MCF 10A (cell line): Measurements from ENCODE around the gene LDHD. TPM values are rescaled to one million over a fixed set of nuclear protein-coding genes. Genes with fewer than 3 reads are reported as not detected.

ENCODE experiments used
- BruUV-seq: library from RNA; stranded (reverse); fragments of 400-500 nt; replicated peaks from 2 replicates; lab custom pipeline; 2021; lab: Mats Ljungman, UMichigan
- CTCF ChIA-PET: fragments of 300-600 bp; sonication (Branson Sonifier 250); formaldehyde crosslinking; extraction: SDS; loops from one replicate; lab custom pipeline; 2021; ENCODE audit warnings: antibody characterized with exemption, inconsistent platforms; lab: Yijun Ruan, JAX
- POLR2A ChIA-PET: fragments of 300-600, 350-650 bp; sonication (Branson Sonifier 250); formaldehyde crosslinking; extraction: SDS; loops from one replicate; lab custom pipeline; 2020; ENCODE audit warnings: antibody characterized with exemption, inconsistent platforms; lab: Yijun Ruan, JAX
- DNase-seq: peaks from one replicate; pipeline ENCODE4 v3.0.0-alpha.2; 2018; ENCODE audit not compliant: unreplicated experiment
- H3K27ac Mint-ChIP-seq: one replicate; pipeline ENCODE4 v1.8.0; 2022; ENCODE audit warnings: mild to moderate bottlenecking, low read depth, mixed read lengths; ENCODE audit not compliant: unreplicated experiment
- H3K27me3 Mint-ChIP-seq: one replicate; pipeline ENCODE4 v1.8.0; 2022; ENCODE audit warnings: mixed read lengths; ENCODE audit not compliant: insufficient read depth, unreplicated experiment
- H3K36me3 Mint-ChIP-seq: one replicate; pipeline ENCODE4 v1.8.0; 2022; ENCODE audit warnings: mild to moderate bottlenecking, moderate library complexity, mixed read lengths; ENCODE audit not compliant: insufficient read depth, unreplicated experiment
- H3K4me1 Mint-ChIP-seq: one replicate; pipeline ENCODE4 v1.8.0; 2022; ENCODE audit warnings: mixed read lengths; ENCODE audit not compliant: insufficient read depth, unreplicated experiment
- H3K4me3 Mint-ChIP-seq: one replicate; pipeline ENCODE4 v1.8.0; 2022; ENCODE audit warnings: mild to moderate bottlenecking, moderate library complexity, mixed read lengths; ENCODE audit not compliant: unreplicated experiment
- H3K9me3 Mint-ChIP-seq: one replicate; pipeline ENCODE4 v1.8.0; 2022; ENCODE audit warnings: mixed read lengths; ENCODE audit not compliant: unreplicated experiment
- intact Hi-C: fragments of 100-400 bp; cut with micrococcal nuclease; formaldehyde crosslinking; loops from 2 replicates; pipeline ENCODE4 v1.14.1; 2022
- total RNA-seq: library from RNA; stranded (reverse); gene quantifications from 2 replicates; pipeline ENCODE4 v1.2.3, GENCODE V29; 2022
- TF ChIP-seq, protein P1 (sequence below): fragments of 200-600 bp; IDR thresholded peaks from one replicate; pipeline ENCODE4 v1.8.0; 2022; ENCODE audit warnings: antibody characterized with exemption, mild to moderate bottlenecking; ENCODE audit not compliant: unreplicated experiment

The LDHD gene
- total RNA-seq, 1 experiment from 2014 or later = 0.30 TPM

DNA sequence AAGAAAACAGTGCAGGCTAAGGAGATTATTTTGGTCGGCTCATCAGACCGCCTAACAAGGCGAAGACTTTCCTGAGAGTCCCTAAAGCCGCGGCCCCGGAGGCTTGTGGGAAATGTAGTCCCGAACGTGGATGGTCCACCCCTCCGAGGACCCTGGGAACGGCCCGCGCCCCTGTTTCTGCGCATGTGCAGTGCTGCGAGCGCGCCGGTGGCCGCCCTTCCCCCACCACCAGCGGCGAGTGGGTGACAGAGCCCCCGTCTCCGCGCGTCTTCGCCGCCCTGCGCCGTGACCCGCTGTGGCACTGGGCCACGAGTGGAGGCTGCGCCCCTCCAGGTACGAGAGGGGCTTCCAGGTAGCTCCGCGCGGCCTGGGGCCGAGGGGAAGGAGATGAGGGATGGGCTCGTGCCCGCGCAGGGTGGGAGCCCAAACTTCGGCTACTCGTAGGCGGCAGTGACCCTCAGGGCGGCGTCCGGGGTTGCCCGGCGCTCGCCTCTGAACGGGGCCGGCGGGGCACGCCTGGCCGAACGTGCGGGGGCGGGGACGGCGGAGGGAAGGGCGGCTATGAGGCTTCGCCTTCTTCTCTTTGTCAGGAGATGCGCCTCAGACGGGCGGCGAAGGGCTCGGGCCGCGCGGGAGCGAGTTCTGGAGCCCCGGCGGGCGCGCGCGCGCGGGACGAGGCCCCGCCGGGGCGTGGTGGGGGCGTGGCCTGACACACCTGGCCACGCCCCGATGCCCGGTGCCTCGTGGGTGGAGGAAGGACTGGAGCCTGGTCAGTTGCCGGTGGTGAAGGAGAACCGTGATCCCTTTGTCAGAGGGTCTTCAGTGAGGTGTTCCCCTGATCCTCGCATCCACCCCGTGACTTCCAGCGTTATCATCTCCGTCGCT lies 32.0 kb upstream of the LDHD start, which contains the start of gene ZFP1:
ZFP1 (plus strand) TSS at position 214 of the 885 bp plus-strand sequence. CDS start 4,428 bp downstream, outside the sequence.
- TF ChIP-seq, protein P1, sequence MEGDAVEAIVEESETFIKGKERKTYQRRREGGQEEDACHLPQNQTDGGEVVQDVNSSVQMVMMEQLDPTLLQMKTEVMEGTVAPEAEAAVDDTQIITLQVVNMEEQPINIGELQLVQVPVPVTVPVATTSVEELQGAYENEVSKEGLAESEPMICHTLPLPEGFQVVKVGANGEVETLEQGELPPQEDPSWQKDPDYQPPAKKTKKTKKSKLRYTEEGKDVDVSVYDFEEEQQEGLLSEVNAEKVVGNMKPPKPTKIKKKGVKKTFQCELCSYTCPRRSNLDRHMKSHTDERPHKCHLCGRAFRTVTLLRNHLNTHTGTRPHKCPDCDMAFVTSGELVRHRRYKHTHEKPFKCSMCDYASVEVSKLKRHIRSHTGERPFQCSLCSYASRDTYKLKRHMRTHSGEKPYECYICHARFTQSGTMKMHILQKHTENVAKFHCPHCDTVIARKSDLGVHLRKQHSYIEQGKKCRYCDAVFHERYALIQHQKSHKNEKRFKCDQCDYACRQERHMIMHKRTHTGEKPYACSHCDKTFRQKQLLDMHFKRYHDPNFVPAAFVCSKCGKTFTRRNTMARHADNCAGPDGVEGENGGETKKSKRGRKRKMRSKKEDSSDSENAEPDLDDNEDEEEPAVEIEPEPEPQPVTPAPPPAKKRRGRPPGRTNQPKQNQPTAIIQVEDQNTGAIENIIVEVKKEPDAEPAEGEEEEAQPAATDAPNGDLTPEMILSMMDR = no peak
- peak; percentile 95 for DNase-seq
- Mint-ChIP-seq H3K4me3 (peak within 1 kb of the TSS; percentile 78), H3K4me1 (no peaks in the 10 kb centered on the region), H3K27ac (peak within 1 kb of the TSS; percentile 71), H3K36me3 (peaks cover 11% of the 10 kb centered on the region), H3K9me3 (peaks cover 23% of the 10 kb centered on the region), H3K27me3 (no peaks in the 10 kb centered on the region)
- ChIA-PET POLR2A (interaction anchor here (0.6 to 1.5 kb wide), 5 partner anchors 39 to 379 kb away, joined by 3 to 4 read pairs (median 4); partner anchors contain the start of gene CFDP1), CTCF (interaction anchor here (0.6 kb wide), 1 partner anchor 137 kb away, joined by 3 read pairs; no protein-coding TSS in a partner anchor)
- intact Hi-C loops = no loop called here
- TSS peak; percentile 28 for BruUV-seq

DNA sequence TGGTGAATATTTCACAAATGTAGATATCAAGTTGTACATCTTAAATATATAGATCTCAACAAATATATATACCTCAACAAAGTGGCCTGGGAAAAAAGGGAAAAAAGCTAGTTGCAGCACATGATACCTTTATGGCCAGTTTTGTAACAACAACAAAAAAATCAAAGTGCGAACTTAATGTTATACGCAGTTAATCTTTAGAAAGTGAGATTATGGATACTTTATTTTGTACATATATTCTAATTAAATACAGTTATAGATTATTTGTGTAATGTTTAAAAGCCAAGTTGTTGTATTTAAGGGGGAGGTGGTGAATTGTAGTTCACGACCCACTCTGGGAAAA lies 31.4 kb upstream of the LDHD start:
- CTCF ChIA-PET = no interaction called here
- no peak for DNase-seq
- intact Hi-C loops = no loop called here
- Mint-ChIP-seq H3K4me1 (no peaks in the 10 kb centered on the region), H3K27me3 (no peaks in the 10 kb centered on the region), H3K36me3 (peaks cover 7% of the 10 kb centered on the region), H3K4me3 (peak overlapping the region; percentile 78), H3K9me3 (peaks cover 23% of the 10 kb centered on the region), H3K27ac (no peak overlapping the region)
- POLR2A ChIA-PET = interaction anchor here (0.6 to 1.5 kb wide), 8 partner anchors 38 to 399 kb away, joined by 3 to 4 read pairs (median 4); partner anchors contain the start of gene CFDP1
- TF ChIP-seq, protein P1 = no peak
- no TSS peak for BruUV-seq

DNA sequence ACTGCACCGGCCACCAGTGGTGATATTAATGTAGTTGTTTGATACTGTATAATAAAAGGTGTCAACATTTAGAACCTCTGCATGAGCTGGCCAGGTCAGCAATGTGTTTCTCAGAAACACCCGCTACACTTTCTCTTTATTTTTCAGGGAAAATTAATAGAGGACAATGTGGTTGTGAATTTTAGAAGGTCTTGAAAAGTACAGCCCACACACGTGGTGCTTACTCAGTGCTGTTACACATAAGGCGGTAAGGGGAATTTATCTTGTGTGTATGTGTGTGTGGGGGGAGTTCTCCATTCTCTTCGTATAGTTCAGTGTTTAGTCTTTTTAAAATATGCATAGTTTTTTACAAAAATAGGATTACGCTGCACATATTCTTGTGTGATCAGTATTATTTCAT lies 27.4 kb upstream of the LDHD start:
- no peaks in the 10 kb centered on the region for H3K27me3 Mint-ChIP-seq
- CTCF ChIA-PET = interaction anchor here (0.6 kb wide), 1 partner anchor 56 kb away, joined by 3 read pairs; no protein-coding TSS in a partner anchor
- H3K27ac Mint-ChIP-seq = no peak overlapping the region
- no peaks in the 10 kb centered on the region for H3K4me1 Mint-ChIP-seq
- no peak for DNase-seq
- H3K36me3 Mint-ChIP-seq = no peaks in the 10 kb centered on the region
- no TSS peak for BruUV-seq
- intact Hi-C loops = no loop called here
- TF ChIP-seq, protein P1 = no peak
- POLR2A ChIA-PET = no interaction called here
- H3K9me3 Mint-ChIP-seq = no peaks in the 10 kb centered on the region
- H3K4me3 Mint-ChIP-seq = no peak overlapping the region

DNA sequence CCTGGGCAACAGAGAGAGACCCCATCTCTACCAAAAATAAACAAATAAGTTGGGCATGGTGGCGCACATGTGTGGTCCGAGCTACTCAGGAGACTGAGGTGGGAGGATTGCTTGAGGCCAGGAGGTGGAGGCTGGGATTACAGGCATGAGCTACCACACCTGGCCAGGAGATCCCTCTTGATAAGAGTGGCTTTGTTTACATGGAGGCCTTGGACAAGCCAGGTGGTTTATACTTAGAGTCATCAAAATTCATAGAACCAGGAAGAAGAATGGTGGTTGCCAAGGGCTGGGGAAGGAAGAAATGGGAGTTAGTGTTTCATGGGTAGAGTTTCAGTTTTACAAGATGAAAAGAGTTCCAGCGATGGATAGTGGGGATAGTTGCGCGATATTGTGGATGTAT lies 22.9 kb upstream of the LDHD start:
- Mint-ChIP-seq H3K36me3 (no peaks in the 10 kb centered on the region), H3K9me3 (no peaks in the 10 kb centered on the region), H3K27me3 (no peaks in the 10 kb centered on the region), H3K4me3 (no peak overlapping the region), H3K27ac (no peak overlapping the region), H3K4me1 (no peaks in the 10 kb centered on the region)
- intact Hi-C loops = no loop called here
- POLR2A ChIA-PET = interaction anchor here (0.6 kb wide), 1 partner anchor 47 kb away, joined by 3 read pairs; no protein-coding TSS in a partner anchor
- TF ChIP-seq, protein P1 = no peak
- CTCF ChIA-PET = no interaction called here
- DNase-seq = no peak
- no TSS peak for BruUV-seq
